Smooth muscle cell (in vitro differentiated cells): ENCODE data around the gene TERB1. TPM values are rescaled to one million over a fixed set of nuclear protein-coding genes. Genes with fewer than 3 reads are reported as not detected.

ENCODE experiments used
- DNase-seq: peaks from one replicate; lab custom pipeline; 2025; ENCODE audit not compliant: unreplicated experiment; lab: John Stamatoyannopoulos, UW
- H2AFZ ChIP-seq: fragments of 200-600 bp; sonication (generic); 2 replicates; pipeline ENCODE4 v1.6.0; 2016; ENCODE audit warnings: antibody characterized with exemption, low read depth, mild to moderate bottlenecking
- H3F3A ChIP-seq: fragments of 200-600 bp; sonication (generic); 2 replicates; pipeline ENCODE4 v1.6.0; 2017; ENCODE audit warnings: antibody characterized with exemption, low read depth
- H3K27ac ChIP-seq: fragments of 200-600 bp; sonication (generic); 2 replicates; pipeline ENCODE4 v1.5.1; 2016; ENCODE audit warnings: low read depth, mild to moderate bottlenecking
- H3K27me3 ChIP-seq: fragments of 200-600 bp; sonication (generic); 2 replicates; pipeline ENCODE4 v1.6.1; 2016; ENCODE audit warnings: low read depth, mild to moderate bottlenecking
- H3K36me3 ChIP-seq: fragments of 200-600 bp; sonication (generic); 2 replicates; pipeline ENCODE4 v1.5.1; 2016; ENCODE audit warnings: low read depth
- H3K4me1 ChIP-seq: fragments of 200-600 bp; sonication (generic); 2 replicates; pipeline ENCODE4 v1.5.1; 2016; ENCODE audit warnings: low read depth
- H3K4me2 ChIP-seq: fragments of 200-600 bp; sonication (generic); 2 replicates; pipeline ENCODE4 v1.6.0; 2016; ENCODE audit warnings: mild to moderate bottlenecking
- H3K4me3 ChIP-seq: fragments of 200-600 bp; sonication (generic); 2 replicates; pipeline ENCODE4 v1.5.1; 2016; ENCODE audit warnings: mild to moderate bottlenecking
- H3K79me2 ChIP-seq: fragments of 200-600 bp; sonication (generic); 2 replicates; pipeline ENCODE4 v1.6.0; 2016; ENCODE audit warnings: low read depth, mild to moderate bottlenecking
- H3K9ac ChIP-seq: fragments of 200-600 bp; sonication (generic); 2 replicates; pipeline ENCODE4 v1.6.0; 2016; ENCODE audit warnings: low read depth
- H3K9me3 ChIP-seq: fragments of 200-600 bp; sonication (generic); replicated peaks from 2 replicates; pipeline ENCODE4 v1.5.1; 2016; ENCODE audit warnings: low read depth
- H4K20me1 ChIP-seq: fragments of 200-600 bp; sonication (generic); 2 replicates; pipeline ENCODE4 v1.6.0; 2016; ENCODE audit warnings: low read depth
- WGBS: methylation state at CpG from one replicate; pipeline ENCODE4 v1.1.7; 2016; ENCODE audit warnings: low lambda C conversion rate; 5-methylcytosine and 5-hydroxymethylcytosine counted together
- polyA plus RNA-seq: library from polyadenylated mRNA; unstranded; fragments of >200 nt; fragmentation: Nextera tagmentation; extraction: Ambion mirVana; gene quantifications from 2 replicates; pipeline ENCODE4 v1.2.1, GENCODE V29; 2016
- total RNA-seq: library from RNA; depleted of rRNA; stranded (reverse); fragments of >200 nt; gene quantifications from 2 replicates; pipeline ENCODE4 v1.2.3, GENCODE V29; 2014
- TF ChIP-seq, protein P1 (sequence below): fragments of 200-600 bp; sonication (generic); IDR thresholded peaks from 2 replicates; pipeline ENCODE4 v1.5.1; 2017; ENCODE audit warnings: borderline replicate concordance, mild to moderate bottlenecking, antibody characterized with exemption; ENCODE audit not compliant: insufficient read depth, poor library complexity, severe bottlenecking

Gene TERB1
- total and polyA plus RNA-seq, 2 experiments from 2014 or later = not detected

DNA sequence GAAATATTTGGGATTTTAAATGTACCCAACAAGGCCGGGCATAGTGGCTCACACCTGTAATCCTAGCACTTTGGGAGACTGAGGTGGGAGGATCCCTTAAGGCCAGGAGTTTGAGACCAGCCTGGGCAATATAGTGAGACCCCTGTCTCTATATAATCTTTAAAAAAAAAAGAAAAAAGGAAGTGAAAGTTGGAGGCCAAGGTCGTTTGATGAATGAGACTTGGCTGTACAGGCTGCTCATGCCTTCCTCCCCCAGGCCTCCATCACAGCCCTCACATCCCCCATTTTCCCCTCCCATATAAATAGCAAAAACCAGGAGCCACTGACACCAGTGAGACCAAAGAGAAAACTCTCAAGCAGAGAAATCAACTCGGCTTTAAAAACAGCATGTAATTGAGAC, 39.5 kb upstream of the TERB1 start:
- Histone ChIP-seq H3K4me3 (no peak overlapping the region), H2AFZ (no peak overlapping the region), H3K4me1 (no peaks in the 10 kb centered on the region), H4K20me1 (no peaks in the 10 kb centered on the region), H3K9ac (no peak overlapping the region), H3F3A (no peaks in the 10 kb centered on the region), H3K9me3 (no peaks in the 10 kb centered on the region), H3K27ac (no peak overlapping the region), H3K4me2 (no peak overlapping the region), H3K79me2 (no peaks in the 10 kb centered on the region), H3K36me3 (no peaks in the 10 kb centered on the region), H3K27me3 (peaks cover 87% of the 10 kb centered on the region)
- no peak for DNase-seq
- WGBS = 61% methylated on average over 3 of the region's 3 CpGs
- TF ChIP-seq, protein P1, sequence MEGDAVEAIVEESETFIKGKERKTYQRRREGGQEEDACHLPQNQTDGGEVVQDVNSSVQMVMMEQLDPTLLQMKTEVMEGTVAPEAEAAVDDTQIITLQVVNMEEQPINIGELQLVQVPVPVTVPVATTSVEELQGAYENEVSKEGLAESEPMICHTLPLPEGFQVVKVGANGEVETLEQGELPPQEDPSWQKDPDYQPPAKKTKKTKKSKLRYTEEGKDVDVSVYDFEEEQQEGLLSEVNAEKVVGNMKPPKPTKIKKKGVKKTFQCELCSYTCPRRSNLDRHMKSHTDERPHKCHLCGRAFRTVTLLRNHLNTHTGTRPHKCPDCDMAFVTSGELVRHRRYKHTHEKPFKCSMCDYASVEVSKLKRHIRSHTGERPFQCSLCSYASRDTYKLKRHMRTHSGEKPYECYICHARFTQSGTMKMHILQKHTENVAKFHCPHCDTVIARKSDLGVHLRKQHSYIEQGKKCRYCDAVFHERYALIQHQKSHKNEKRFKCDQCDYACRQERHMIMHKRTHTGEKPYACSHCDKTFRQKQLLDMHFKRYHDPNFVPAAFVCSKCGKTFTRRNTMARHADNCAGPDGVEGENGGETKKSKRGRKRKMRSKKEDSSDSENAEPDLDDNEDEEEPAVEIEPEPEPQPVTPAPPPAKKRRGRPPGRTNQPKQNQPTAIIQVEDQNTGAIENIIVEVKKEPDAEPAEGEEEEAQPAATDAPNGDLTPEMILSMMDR = no peak

DNA sequence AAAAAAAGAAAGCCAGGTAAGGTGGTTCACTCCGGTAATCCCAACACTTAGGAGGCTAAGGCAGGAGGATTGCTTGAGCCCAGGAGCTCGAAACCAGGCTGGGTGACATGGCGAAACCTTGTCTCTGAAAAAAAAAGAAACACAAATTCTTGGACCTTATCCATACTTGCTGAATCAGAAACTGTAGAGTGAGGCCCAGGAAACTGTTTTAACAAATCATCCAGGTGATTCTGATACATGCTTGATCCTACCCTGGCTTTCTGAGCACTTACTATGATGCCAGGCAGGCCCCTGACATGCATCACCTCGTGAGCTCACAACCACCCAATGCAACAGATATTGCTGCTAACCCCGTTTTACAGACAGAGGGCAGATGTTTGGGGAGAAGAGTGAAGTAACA, 33.4 kb upstream of the TERB1 start:
- Histone ChIP-seq H3K27me3 (peaks cover 36% of the 10 kb centered on the region), H3K79me2 (peaks cover 7% of the 10 kb centered on the region), H3K9ac (no peak overlapping the region), H3K4me1 (peaks cover 4% of the 10 kb centered on the region), H3K9me3 (no peaks in the 10 kb centered on the region), H3K27ac (no peak overlapping the region), H3K4me2 (no peak overlapping the region), H4K20me1 (peaks cover 3% of the 10 kb centered on the region), H3K4me3 (no peak overlapping the region), H3K36me3 (no peaks in the 10 kb centered on the region), H2AFZ (no peak overlapping the region), H3F3A (no peaks in the 10 kb centered on the region)
- TF ChIP-seq, protein P1 = no peak
- DNase-seq = no peak
- WGBS = 87% methylated on average over 5 of the region's 5 CpGs

DNA sequence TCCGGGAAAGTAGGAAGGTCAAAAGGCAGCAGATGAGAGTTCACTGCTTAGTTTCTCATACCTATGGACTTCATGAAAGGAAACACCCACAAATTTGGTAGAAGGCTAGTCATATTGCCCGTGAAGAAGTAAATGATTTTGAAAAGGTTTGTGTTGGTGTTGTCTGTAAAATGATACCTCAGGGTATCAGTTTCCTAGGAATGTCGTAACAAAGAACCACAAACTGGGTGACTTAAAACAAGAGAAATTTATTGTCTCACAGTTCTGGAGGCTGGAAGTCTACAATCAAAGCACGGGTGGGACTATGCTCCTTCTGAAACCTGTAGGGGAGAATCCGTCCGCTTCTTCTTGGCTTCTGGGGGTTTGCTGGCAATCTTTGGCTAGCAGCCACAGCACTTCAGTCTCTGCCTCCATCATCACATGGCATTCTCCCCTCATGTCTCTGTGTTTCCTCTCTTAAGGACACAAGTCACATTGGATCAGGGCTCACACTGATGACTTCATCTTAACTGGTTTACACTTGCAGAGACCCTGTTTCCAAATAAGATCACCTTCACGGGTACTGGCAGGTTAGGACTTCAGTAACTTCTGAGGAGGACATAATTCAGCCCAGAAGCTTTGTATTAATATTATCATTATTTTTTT, 31.4 kb upstream of the TERB1 start:
- Histone ChIP-seq H4K20me1 (peaks cover 21% of the 10 kb centered on the region), H3K9ac (no peak overlapping the region), H3K4me3 (no peak overlapping the region), H3K4me1 (peaks cover 11% of the 10 kb centered on the region), H3K9me3 (no peaks in the 10 kb centered on the region), H3K27me3 (peaks cover 17% of the 10 kb centered on the region), H2AFZ (no peak overlapping the region), H3K79me2 (peaks cover 15% of the 10 kb centered on the region), H3K27ac (no peak overlapping the region), H3K4me2 (no peak overlapping the region), H3K36me3 (no peaks in the 10 kb centered on the region), H3F3A (no peaks in the 10 kb centered on the region)
- 81% methylated on average over 7 of the region's 7 CpGs for WGBS
- DNase-seq = no peak
- TF ChIP-seq, protein P1 = no peak

DNA sequence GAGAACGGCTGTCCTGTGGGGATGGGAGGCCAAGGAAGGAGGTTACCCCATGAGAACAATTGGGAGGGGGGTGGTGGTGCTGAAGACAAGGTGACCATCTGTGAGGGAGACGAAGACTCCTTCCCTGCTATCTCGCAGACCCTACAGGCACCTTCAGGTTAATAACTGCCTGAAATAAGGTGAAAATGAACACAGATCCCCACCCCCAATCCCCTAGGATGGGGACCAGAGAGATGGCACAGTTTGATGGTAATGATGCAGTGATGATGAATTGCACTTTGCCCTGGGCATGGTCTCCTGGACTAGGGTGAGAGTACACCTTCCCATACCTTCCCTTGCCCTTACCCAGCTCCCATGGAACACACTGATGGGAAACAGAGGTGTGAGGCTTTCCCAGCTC, 30.8 kb upstream of the TERB1 start:
- no peak overlapping the region for H3K4me3 ChIP-seq
- H3K27ac ChIP-seq = no peak overlapping the region
- H3K4me2 ChIP-seq = no peak overlapping the region
- no peaks in the 10 kb centered on the region for H3F3A ChIP-seq
- H2AFZ ChIP-seq = no peak overlapping the region
- H4K20me1 ChIP-seq = peaks cover 23% of the 10 kb centered on the region
- TF ChIP-seq, protein P1 = no peak
- H3K36me3 ChIP-seq = no peaks in the 10 kb centered on the region
- H3K79me2 ChIP-seq = peaks cover 16% of the 10 kb centered on the region
- H3K4me1 ChIP-seq = peaks cover 11% of the 10 kb centered on the region
- WGBS = 91% methylated on average over 3 of the region's 3 CpGs
- H3K9ac ChIP-seq = no peak overlapping the region
- peaks cover 11% of the 10 kb centered on the region for H3K27me3 ChIP-seq
- DNase-seq = no peak
- no peaks in the 10 kb centered on the region for H3K9me3 ChIP-seq
